NCI-H748 treated with DMSO at 0.1 percent for 48 hours (cell line): Measurements from ENCODE around the gene CLEC6A.
"Not testable (repeated sequence)": the region's sequence is repeated elsewhere in the genome, so short reads cannot be mapped to it uniquely, and the experiment has no call there.

Source experiments
- DNase-seq: peaks from one replicate; lab custom pipeline; 2025; lab: John Stamatoyannopoulos, UW

The CLEC6A gene

GRCh38 chr12:8495671-8496070 is 39.9 kb downstream of the CLEC6A start:
- not testable (repeated sequence) for DNase-seq

GRCh38 chr12:8496074-8496473 is 40.3 kb downstream of the CLEC6A start:
- DNase-seq: not testable (repeated sequence)

GRCh38 chr12:8499616-8500015 is 43.9 kb downstream of the CLEC6A start:
- no peak for DNase-seq

GRCh38 chr12:8501720-8502119 is 46.0 kb downstream of the CLEC6A start:
- DNase-seq: no peak

- no peak for DNase-seq
Observed at GRCh38 chr12:8504351-8504750, 48.6 kb downstream of the CLEC6A start.

- DNase-seq: no peak
Observed at GRCh38 chr12:8507596-8507995, 51.8 kb downstream of the CLEC6A start.

- DNase-seq: no peak
Observed at GRCh38 chr12:8508223-8508622, 52.5 kb downstream of the CLEC6A start.

- DNase-seq: no peak
Observed at GRCh38 chr12:8508910-8509841, 53.4 kb downstream of the CLEC6A start.

GRCh38 chr12:8513256-8513655 is 57.5 kb downstream of the CLEC6A start, which contains the start of gene CLEC4D:
Gene CLEC4D, plus strand, starts transcription at chr12:8513503. Its CDS starts 230 bp downstream, at chr12:8513733.
- DNase-seq: no peak

- no peak for DNase-seq
Observed at GRCh38 chr12:8517971-8518370, 62.2 kb downstream of the CLEC6A start.

- DNase-seq: no peak
Observed at GRCh38 chr12:8519171-8519570, 63.4 kb downstream of the CLEC6A start.

- DNase-seq: no peak
Observed at GRCh38 chr12:8527250-8528130, 71.7 kb downstream of the CLEC6A start.
